ENCODE measurements around the gene BAZ2B.

GRCh38 chr2:159307942-159308341 is 308.4 kb downstream of the BAZ2B start:
- TF ChIP-seq, protein P1, sequence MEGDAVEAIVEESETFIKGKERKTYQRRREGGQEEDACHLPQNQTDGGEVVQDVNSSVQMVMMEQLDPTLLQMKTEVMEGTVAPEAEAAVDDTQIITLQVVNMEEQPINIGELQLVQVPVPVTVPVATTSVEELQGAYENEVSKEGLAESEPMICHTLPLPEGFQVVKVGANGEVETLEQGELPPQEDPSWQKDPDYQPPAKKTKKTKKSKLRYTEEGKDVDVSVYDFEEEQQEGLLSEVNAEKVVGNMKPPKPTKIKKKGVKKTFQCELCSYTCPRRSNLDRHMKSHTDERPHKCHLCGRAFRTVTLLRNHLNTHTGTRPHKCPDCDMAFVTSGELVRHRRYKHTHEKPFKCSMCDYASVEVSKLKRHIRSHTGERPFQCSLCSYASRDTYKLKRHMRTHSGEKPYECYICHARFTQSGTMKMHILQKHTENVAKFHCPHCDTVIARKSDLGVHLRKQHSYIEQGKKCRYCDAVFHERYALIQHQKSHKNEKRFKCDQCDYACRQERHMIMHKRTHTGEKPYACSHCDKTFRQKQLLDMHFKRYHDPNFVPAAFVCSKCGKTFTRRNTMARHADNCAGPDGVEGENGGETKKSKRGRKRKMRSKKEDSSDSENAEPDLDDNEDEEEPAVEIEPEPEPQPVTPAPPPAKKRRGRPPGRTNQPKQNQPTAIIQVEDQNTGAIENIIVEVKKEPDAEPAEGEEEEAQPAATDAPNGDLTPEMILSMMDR (IDR thresholded peaks at IDR 0.05; ENCODE audit: borderline replicate concordance, extremely low read depth, low read length, poor library complexity, severe bottlenecking): no peak
- no peak for TF ChIP-seq EZH2 (IDR thresholded peaks at IDR 0.05; ENCODE audit: borderline replicate concordance, low read depth, low read length, severe bottlenecking)
